IMR-90 (cell line): ENCODE data around the gene CLPX. TPM values are rescaled to one million over a fixed set of nuclear protein-coding genes. Genes with fewer than 3 reads are reported as not detected.
A peak's percentile ranks its signal among the peaks of the same experiment; 100 is the strongest.

Experiments
- ATAC-seq: fragments of 200-7000 bp; cut with Tn5 transposase; 2 replicates; pipeline ENCODE4 v1.9.1; 2020; ENCODE audit warnings: low read depth, mild to moderate bottlenecking, moderate library complexity
- BruUV-seq: library from RNA; stranded (reverse); fragments of 400-500 nt; replicated peaks from 2 replicates; lab custom pipeline; 2021; lab: Mats Ljungman, UMichigan
- CTCF ChIA-PET: fragments of 300-600 bp; formaldehyde crosslinking; extraction: SDS; loops from one replicate; lab custom pipeline; 2021; ENCODE audit warnings: antibody characterized with exemption; lab: Yijun Ruan, JAX
- POLR2A ChIA-PET: fragments of 300-600 bp; sonication (Branson Sonifier 250); formaldehyde crosslinking; loops from one replicate; lab custom pipeline; 2022; ENCODE audit warnings: antibody characterized with exemption; ENCODE audit not compliant: unreplicated experiment; lab: Charles Lee
- DNase-seq: peaks from one replicate; pipeline ENCODE4 v3.0.0; 2013
- H2AFZ ChIP-seq: replicated peaks from 2 replicates; pipeline ENCODE3; 2013; ENCODE audit warnings: low read length, mild to moderate bottlenecking; ENCODE audit not compliant: poor library complexity
- H2AK5ac ChIP-seq: 2 replicates; pipeline ENCODE4 v1.6.1; 2013; ENCODE audit warnings: low read depth, low read length, inconsistent platforms
- H2AK9ac ChIP-seq: replicated peaks from 2 replicates; pipeline ENCODE3; 2013; ENCODE audit warnings: mild to moderate bottlenecking, low read depth, low read length, moderate library complexity; ENCODE audit not compliant: poor library complexity
- H2BK120ac ChIP-seq: 2 replicates; pipeline ENCODE4 v1.6.1; 2013; ENCODE audit warnings: low read depth, low read length, inconsistent platforms
- H2BK15ac ChIP-seq: 3 replicates; pipeline ENCODE4 v1.6.1; 2013; ENCODE audit warnings: low read depth, low read length, inconsistent platforms
- H2BK20ac ChIP-seq: 2 replicates; pipeline ENCODE4 v1.6.1; 2013; ENCODE audit warnings: low read depth, mild to moderate bottlenecking, inconsistent platforms, low read length, moderate library complexity
- H2BK5ac ChIP-seq: 2 replicates; pipeline ENCODE4 v1.6.1; 2013; ENCODE audit warnings: mild to moderate bottlenecking, low read depth, low read length, inconsistent platforms; ENCODE audit not compliant: poor library complexity, severe bottlenecking
- H3K14ac ChIP-seq: replicated peaks from 2 replicates; pipeline ENCODE4 v1.6.1; 2013; ENCODE audit warnings: low read depth, low read length, inconsistent platforms
- H3K18ac ChIP-seq: 2 replicates; pipeline ENCODE4 v1.6.1; 2013; ENCODE audit warnings: low read depth, low read length, control low read depth
- H3K23ac ChIP-seq: 2 replicates; pipeline ENCODE4 v1.6.1; 2013; ENCODE audit warnings: low read depth, low read length, inconsistent platforms
- H3K27ac ChIP-seq: 2 replicates; pipeline ENCODE4 v1.5.1; 2013; ENCODE audit warnings: mild to moderate bottlenecking, control low read depth, low read length; ENCODE audit not compliant: insufficient read depth
- H3K27me3 ChIP-seq: 2 replicates; pipeline ENCODE4 v1.6.1; 2013; ENCODE audit warnings: low read length; ENCODE audit not compliant: control insufficient read depth, insufficient read depth
- H3K36me3 ChIP-seq: 2 replicates; pipeline ENCODE4 v1.6.1; 2013; ENCODE audit warnings: low read length, mixed read lengths; ENCODE audit not compliant: control insufficient read depth, insufficient read depth
- H3K4ac ChIP-seq: 2 replicates; pipeline ENCODE4 v1.6.1; 2013; ENCODE audit warnings: low read depth, low read length, inconsistent platforms
- H3K4me1 ChIP-seq: 2 replicates; pipeline ENCODE4 v1.6.1; 2013; ENCODE audit warnings: low read length, mixed read lengths; ENCODE audit not compliant: control insufficient read depth, insufficient read depth
- H3K4me2 ChIP-seq: 2 replicates; pipeline ENCODE4 v1.6.1; 2013; ENCODE audit warnings: low read depth, mild to moderate bottlenecking, control low read depth, low read length, moderate library complexity
- H3K4me3 ChIP-seq: 2 replicates; pipeline ENCODE4 v1.5.1; 2013; ENCODE audit warnings: low read depth, mild to moderate bottlenecking, control low read depth, low read length, moderate library complexity; ENCODE audit not compliant: insufficient read depth
- H3K56ac ChIP-seq: 2 replicates; pipeline ENCODE4 v1.6.1; 2013; ENCODE audit warnings: low read length, inconsistent platforms; ENCODE audit not compliant: insufficient read depth; ENCODE audit errors: extremely low read depth
- H3K79me1 ChIP-seq, 2 experiments: 2 replicates each; pipeline ENCODE4 v1.6.1; 2013; ENCODE audit warnings: low read length in 2 of 2, inconsistent platforms in 1 of 2, low read depth in 1 of 2
- H3K9ac ChIP-seq: 2 replicates; pipeline ENCODE4 v1.6.1; 2013; ENCODE audit warnings: low read depth, low read length, control low read depth
- H3K9me1 ChIP-seq: 2 replicates; pipeline ENCODE4 v1.6.1; 2013; ENCODE audit warnings: low read length, inconsistent platforms; ENCODE audit not compliant: insufficient read depth
- H3K9me3 ChIP-seq: 2 replicates; pipeline ENCODE4 v1.6.1; 2013; ENCODE audit warnings: low read length; ENCODE audit not compliant: control insufficient read depth, insufficient read depth
- H4K20me1 ChIP-seq: 2 replicates; pipeline ENCODE4 v1.6.1; 2013; ENCODE audit warnings: low read length, inconsistent platforms; ENCODE audit not compliant: insufficient read depth
- H4K5ac ChIP-seq: 2 replicates; pipeline ENCODE4 v1.6.1; 2013; ENCODE audit warnings: mild to moderate bottlenecking, low read depth, low read length, control low read depth
- H4K8ac ChIP-seq, 2 experiments: 2 replicates each; pipeline ENCODE4 v1.6.1; 2013; ENCODE audit warnings: low read depth in 2 of 2, low read length in 2 of 2, control low read depth in 1 of 2, inconsistent platforms in 1 of 2
- H4K91ac ChIP-seq: 2 replicates; pipeline ENCODE4 v1.6.1; 2013; ENCODE audit warnings: low read depth, low read length, inconsistent platforms; ENCODE audit not compliant: insufficient read depth
- CEBPB ChIP-seq: IDR thresholded peaks from 2 replicates; pipeline ENCODE4 v1.6.1; 2012; ENCODE audit warnings: low read depth, low read length, improper control_type of control experiment
- FOS ChIP-seq: fragments of 150-350 bp; IDR thresholded peaks from 2 replicates; pipeline ENCODE4 v1.6.1; 2016; ENCODE audit warnings: low read depth, low read length
- WGBS, 2 experiments: methylation state at CpG; one replicate each; pipeline versions ENCODE4 v1.1.5 to v1.1.7; 2013; ENCODE audit warnings: missing lambda C conversion rate in 2 of 2; ENCODE audit not compliant: insufficient read length in 1 of 2; ENCODE audit errors: extremely low coverage in 2 of 2; 5-methylcytosine and 5-hydroxymethylcytosine counted together
- dilution Hi-C: fragments of 300-500 bp; cut with HindIII; formaldehyde crosslinking; loops from one replicate; pipeline ENCODE4 v1.14.3; 2018; ENCODE audit warnings: low sequenced_read_pairs; ENCODE audit not compliant: unreplicated experiment
- in situ Hi-C: fragments of 300-500 bp; cut with MboI; formaldehyde crosslinking; loops from 3 replicates; pipeline ENCODE4 v1.14.3; 2019; ENCODE audit warnings: low sequenced_read_pairs, inconsistent platforms, mixed read lengths
- intact Hi-C: fragments of 100-400 bp; cut with micrococcal nuclease; formaldehyde crosslinking; loops from 2 replicates; pipeline ENCODE4 v1.10.0; 2022
- polyA plus RNA-seq, 3 experiments: library from polyadenylated mRNA; depleted of rRNA; stranded (reverse); fragments of >200 nt; gene quantifications; 2 replicates each; pipeline ENCODE4 v1.2.3, GENCODE V29; 2012; ENCODE audit warnings: low replicate concordance in 1 of 3
- total RNA-seq: library from RNA; depleted of rRNA; stranded (reverse); fragments of >200 nt; gene quantifications from 2 replicates; pipeline ENCODE4 v1.2.3, GENCODE V29; 2012

The CLPX gene
- total and polyA plus RNA-seq, 2 of the 4 experiments (the other 2 are of a cell fraction), result 25.8 to 26.9 TPM

DNA sequence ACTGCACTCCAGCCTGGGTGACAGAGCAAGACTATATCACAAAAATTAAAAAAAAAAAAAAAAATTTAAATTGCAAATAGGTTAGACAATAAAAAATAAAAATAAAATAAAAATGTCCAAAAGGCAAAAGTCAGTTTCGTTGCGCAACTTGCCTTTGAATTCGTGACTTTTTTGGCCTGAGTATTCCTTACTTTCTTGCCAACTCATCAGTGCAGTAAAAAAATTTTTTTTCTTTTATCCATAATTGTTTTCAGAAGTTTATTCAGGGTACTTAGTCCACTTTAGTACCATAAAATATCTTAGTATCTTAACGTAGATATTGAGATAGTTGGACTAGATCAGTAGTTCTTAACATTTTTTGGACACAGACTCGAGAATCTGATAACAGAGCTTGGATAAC lies 48.6 kb upstream of the CLPX start:
- Histone ChIP-seq H2AFZ (no peak overlapping the region), H4K5ac (no peak overlapping the region), H3K4ac (no peak overlapping the region), H3K4me1 (no peaks in the 10 kb centered on the region), H2BK5ac (no peak overlapping the region), H3K9ac (no peak overlapping the region), H3K14ac (no peak overlapping the region), H3K23ac (no peak overlapping the region), H4K91ac (no peak overlapping the region), H4K20me1 (no peaks in the 10 kb centered on the region), H3K4me3 (no peak overlapping the region), H3K9me3 (no peaks in the 10 kb centered on the region), H2AK5ac (no peak overlapping the region), H3K36me3 (no peaks in the 10 kb centered on the region), H3K4me2 (no peak overlapping the region), H3K27me3 (no peaks in the 10 kb centered on the region), H2BK15ac (no peak overlapping the region), H3K56ac (no peak overlapping the region), H4K8ac (no peak overlapping the region), H3K9me1 (no peaks in the 10 kb centered on the region), H2BK120ac (no peak overlapping the region), H3K18ac (no peak overlapping the region), H3K27ac (no peak overlapping the region), H2AK9ac (no peak overlapping the region), H2BK20ac (no peak overlapping the region), H3K79me1 (no peaks in the 10 kb centered on the region)
- ATAC-seq, result no peak
- dilution Hi-C loops (no loop called here), intact Hi-C loops (no loop called here), in situ Hi-C loops (no loop called here)
- DNase-seq, result no peak
- BruUV-seq, result no TSS peak
- ChIA-PET CTCF (interaction anchor here (1.0 kb wide), 1 partner anchor 12 kb away, joined by 3 read pairs; no protein-coding TSS in a partner anchor), POLR2A (no interaction called here)
- no CpG with 5 or more reads among the region's 5 CpGs for WGBS, 2 experiments
- TF ChIP-seq FOS (no peak), CEBPB (peak; percentile 73)
